Measurements from ENCODE around the gene SLC40A1.

Gene SLC40A1

GRCh38 chr2:189595417-189595816 lies 14.8 kb upstream of the SLC40A1 start:
- Histone ChIP-seq H3K36me3 (ENCODE audit: control insufficient read depth, insufficient read depth, low read length) (no peaks in the 10 kb centered on the region), H3K27me3 (replicated peaks; ENCODE audit: control insufficient read depth, insufficient read depth, low read length) (no peaks in the 10 kb centered on the region), H3K4me3 (replicated peaks; ENCODE audit: low read depth, low read length) (no peak overlapping the region)
- DNase-seq (ENCODE audit: extremely low read depth, insufficient read length): no peak
- TF ChIP-seq CTCF (IDR thresholded peaks at IDR 0.05; ENCODE audit: insufficient read depth, low read length, poor library complexity, severe bottlenecking): no peak

GRCh38 chr2:189594305-189594704 lies 13.7 kb upstream of the SLC40A1 start:
- H3K36me3 ChIP-seq (ENCODE audit: control insufficient read depth, insufficient read depth, low read length): no peaks in the 10 kb centered on the region
- H3K4me3 ChIP-seq (replicated peaks; ENCODE audit: low read depth, low read length): no peak overlapping the region
- DNase-seq (ENCODE audit: extremely low read depth, insufficient read length): no peak
- no peak for TF ChIP-seq CTCF (IDR thresholded peaks at IDR 0.05; ENCODE audit: insufficient read depth, low read length, poor library complexity, severe bottlenecking)
- H3K27me3 ChIP-seq (replicated peaks; ENCODE audit: control insufficient read depth, insufficient read depth, low read length): no peaks in the 10 kb centered on the region

- no peak for DNase-seq (ENCODE audit: extremely low read depth, insufficient read length)
- Histone ChIP-seq H3K4me3 (replicated peaks; ENCODE audit: low read depth, low read length) (no peak overlapping the region), H3K36me3 (ENCODE audit: control insufficient read depth, insufficient read depth, low read length) (no peaks in the 10 kb centered on the region), H3K27me3 (replicated peaks; ENCODE audit: control insufficient read depth, insufficient read depth, low read length) (no peaks in the 10 kb centered on the region)
- no peak for TF ChIP-seq CTCF (IDR thresholded peaks at IDR 0.05; ENCODE audit: insufficient read depth, low read length, poor library complexity, severe bottlenecking)
These were observed 12.5 kb upstream of the SLC40A1 start for GRCh38 chr2:189593115-189593514.

- no peak for TF ChIP-seq CTCF (IDR thresholded peaks at IDR 0.05; ENCODE audit: insufficient read depth, low read length, poor library complexity, severe bottlenecking)
- no peak for DNase-seq (ENCODE audit: extremely low read depth, insufficient read length)
- H3K36me3 ChIP-seq (ENCODE audit: control insufficient read depth, insufficient read depth, low read length): no peaks in the 10 kb centered on the region
- no peaks in the 10 kb centered on the region for H3K27me3 ChIP-seq (replicated peaks; ENCODE audit: control insufficient read depth, insufficient read depth, low read length)
- no peak overlapping the region for H3K4me3 ChIP-seq (replicated peaks; ENCODE audit: low read depth, low read length)
These were observed 11.9 kb upstream of the SLC40A1 start for GRCh38 chr2:189592353-189592984.

- DNase-seq (ENCODE audit: extremely low read depth, insufficient read length): no peak
- no peak overlapping the region for H3K4me3 ChIP-seq (replicated peaks; ENCODE audit: low read depth, low read length)
- no peak for TF ChIP-seq CTCF (IDR thresholded peaks at IDR 0.05; ENCODE audit: insufficient read depth, low read length, poor library complexity, severe bottlenecking)
- H3K27me3 ChIP-seq (replicated peaks; ENCODE audit: control insufficient read depth, insufficient read depth, low read length): no peaks in the 10 kb centered on the region
- H3K36me3 ChIP-seq (ENCODE audit: control insufficient read depth, insufficient read depth, low read length): no peaks in the 10 kb centered on the region
These were observed 7.2 kb upstream of the SLC40A1 start for GRCh38 chr2:189587780-189588179.

All from GM06990 (cell line).